HG02981 (cell line): ENCODE measurements around the gene RBM47.
"Not testable (repeated sequence)": the region's sequence is repeated elsewhere in the genome, so short reads cannot be mapped to it uniquely, and the experiment has no call there.

ENCODE experiments used
- ATAC-seq: cut with Tn5 transposase; IDR thresholded peaks from one replicate; pipeline ENCODE4 v1.9.1; 2021; ENCODE audit warnings: mild to moderate bottlenecking, moderate library complexity; ENCODE audit not compliant: unreplicated experiment

Gene RBM47

GRCh38 chr4:40564815-40565483 is 64.7 kb downstream of the RBM47 start:
- no peak for ATAC-seq

- ATAC-seq, result no peak
Measured at GRCh38 chr4:40564004-40564403, 65.7 kb downstream of the RBM47 start.

- ATAC-seq, result no peak
Measured at GRCh38 chr4:40563401-40563800, 66.3 kb downstream of the RBM47 start.

- ATAC-seq, result no peak
Measured at GRCh38 chr4:40562681-40563080, 67.0 kb downstream of the RBM47 start.

- no peak for ATAC-seq
Measured at GRCh38 chr4:40562208-40562607, 67.5 kb downstream of the RBM47 start.

- not testable (repeated sequence) for ATAC-seq
Measured at GRCh38 chr4:40561543-40562177, 68.0 kb downstream of the RBM47 start.

GRCh38 chr4:40559585-40560465 is 69.8 kb downstream of the RBM47 start:
- ATAC-seq, result peak; percentile 69

GRCh38 chr4:40557736-40558135 is 71.9 kb downstream of the RBM47 start:
- no peak for ATAC-seq

- no peak for ATAC-seq
Measured at GRCh38 chr4:40555176-40555900, 74.3 kb downstream of the RBM47 start.

- ATAC-seq, result not testable (repeated sequence)
Measured at GRCh38 chr4:40554641-40555040, 75.0 kb downstream of the RBM47 start.

GRCh38 chr4:40553995-40554394 is 75.7 kb downstream of the RBM47 start:
- no peak for ATAC-seq

GRCh38 chr4:40552536-40552935 is 77.1 kb downstream of the RBM47 start:
- ATAC-seq, result no peak

- not testable (repeated sequence) for ATAC-seq
Measured at GRCh38 chr4:40551568-40552136, 78.0 kb downstream of the RBM47 start.

GRCh38 chr4:40550948-40551462 is 78.7 kb downstream of the RBM47 start:
- ATAC-seq, result peak; percentile 78

GRCh38 chr4:40550196-40550595 is 79.5 kb downstream of the RBM47 start:
- ATAC-seq, result no peak

- no peak for ATAC-seq
Measured at GRCh38 chr4:40548256-40548655, 81.4 kb downstream of the RBM47 start.

- no peak for ATAC-seq
Measured at GRCh38 chr4:40547789-40548132, 81.9 kb downstream of the RBM47 start.

GRCh38 chr4:40546969-40547788 is 82.5 kb downstream of the RBM47 start:
- no peak for ATAC-seq

GRCh38 chr4:40546506-40546905 is 83.2 kb downstream of the RBM47 start:
- ATAC-seq, result no peak

- ATAC-seq, result not testable (repeated sequence)
Measured at GRCh38 chr4:40545487-40545886, 84.2 kb downstream of the RBM47 start.
